Spleen (tissue), 11 donors: ENCODE data around the gene FBXW7. TPM values are rescaled to one million over a fixed set of nuclear protein-coding genes. Genes with fewer than 3 reads are reported as not detected.

Experiments
- DNase-seq: peaks from one replicate; pipeline ENCODE4 v3.0.0-alpha.2; 2020
- H3K27ac ChIP-seq, 8 donors: fragments of 200-600 bp; sonication (generic) in 7 of 8; 1 replicate in 4 of 8; 2 replicates in 4 of 8; pipeline versions ENCODE4 v1.5.0 to v1.8.0; 2016 to 2021; ENCODE audit warnings: inconsistent platforms in 4 of 8, mild to moderate bottlenecking in 4 of 8, moderate library complexity in 1 of 8
- H3K27me3 ChIP-seq, 7 donors: fragments of 200-600 bp; sonication (generic) in 6 of 7; replicated peaks in 1 of 7; 1 replicate in 4 of 7; 2 replicates in 3 of 7; pipeline versions ENCODE4 v1.5.0 to v1.8.0; 2016 to 2021; ENCODE audit warnings: inconsistent platforms in 3 of 7, mild to moderate bottlenecking in 1 of 7
- H3K36me3 ChIP-seq, 6 donors: fragments of 200-600 bp; sonication (generic) in 5 of 6; 1 replicate in 4 of 6; 2 replicates in 2 of 6; pipeline versions ENCODE4 v1.5.0 to v1.8.0; 2016 to 2021; ENCODE audit warnings: inconsistent platforms in 2 of 6
- H3K4me1 ChIP-seq, 6 donors: fragments of 200-600 bp; sonication (generic) in 5 of 6; 1 replicate in 3 of 6; 2 replicates in 3 of 6; pipeline versions ENCODE4 v1.5.0 to v1.8.0; 2016 to 2021; ENCODE audit warnings: inconsistent platforms in 3 of 6
- H3K4me3 ChIP-seq, 8 donors: fragments of 200-600 bp; sonication (generic) in 7 of 8; 1 replicate in 4 of 8; 2 replicates in 4 of 8; pipeline versions ENCODE4 v1.5.0 to v1.8.0; 2016 to 2021; ENCODE audit warnings: inconsistent platforms in 4 of 8, mild to moderate bottlenecking in 4 of 8, moderate library complexity in 2 of 8
- H3K9me3 ChIP-seq, 8 donors: fragments of 200-600 bp; sonication (generic) in 7 of 8; 1 replicate in 4 of 8; 2 replicates in 4 of 8; pipeline versions ENCODE4 v1.5.0 to v1.8.0; 2016 to 2021; ENCODE audit warnings: inconsistent platforms in 4 of 8
- CTCF ChIP-seq, 11 experiments: fragments of 200-600 bp in 7 of 11; fragments of 450-650 bp in 4 of 11; sonication (generic) in 4 of 11; IDR thresholded peaks in 8 of 11; conservative IDR thresholded peaks in 3 of 11; 1 replicate in 7 of 11; 2 replicates in 4 of 11; pipeline versions ENCODE4 v1.4.0 to v1.8.0; 2016 to 2021; ENCODE audit warnings: antibody characterized with exemption in 11 of 11, inconsistent platforms in 4 of 11, mild to moderate bottlenecking in 1 of 11
- POLR2A ChIP-seq, 3 donors: fragments of 450-650 bp; IDR thresholded peaks; one replicate each; pipeline ENCODE4 v1.5.1; 2017; ENCODE audit warnings: antibody characterized with exemption in 3 of 3, mild to moderate bottlenecking in 1 of 3
- POLR2AphosphoS5 ChIP-seq, 3 donors: sonication (generic); formaldehyde crosslinking; IDR thresholded peaks; one replicate each; pipeline ENCODE4 v1.5.1; 2017; ENCODE audit warnings: antibody characterized with exemption in 3 of 3
- WGBS, 5 donors: extraction: QIAGEN DNeasy Blood & Tissue Kit in 3 of 5; methylation state at CpG; one replicate each; pipeline versions ENCODE4 v1.1.5 to v1.1.7; 2013 to 2018; 5-methylcytosine and 5-hydroxymethylcytosine counted together
- intact Hi-C: fragments of 100-400 bp; cut with DNase I; formaldehyde crosslinking; loops from one replicate; pipeline ENCODE4 v1.15.0; 2023; ENCODE audit warnings: low total_unique reads
- polyA plus RNA-seq, 3 donors: library from polyadenylated mRNA; stranded (reverse); fragments of 200-250 nt; gene quantifications; one replicate each; pipeline ENCODE4 v1.2.1, GENCODE V29; 2013
- total RNA-seq, 7 donors: library from RNA; depleted of rRNA in 3 of 7; stranded (reverse); fragments of >200 nt in 3 of 7; fragmentation: NEBNext Ultra II Directional in 4 of 7; extraction: Animal tissue kit (Norgen Biotek cat#: 25700) in 4 of 7; gene quantifications; one replicate each; pipeline versions ENCODE4 v1.1.0 to v1.2.1, GENCODE V29; 2016 to 2021
- donor health status: healthy with polysubstance abuse.
- donor health status: DM: no; HTN: no; CAD: no; lungs with moderate emphysema.
- donor health status: DM: no; HTN: no; CAD: no.
- donor health status: Bipolar disorder and iron deficiency.
- donor health status: healthy.
- donor health status: DM: no; HTN: no; CAD: no.
- donor health status: DM: yes; HTN: yes; CAD: no.

The FBXW7 gene
- total and polyA plus RNA-seq, 10 donors: 11.5 to 140 (median 79.9) TPM

GRCh38 chr4:152431291-152431690 is 104.6 kb downstream of the FBXW7 start:
- DNase-seq: no peak
- intact Hi-C loops: no loop called here
- TF ChIP-seq POLR2A (IDR thresholded peaks at IDR 0.05): no peak
- no peak for TF ChIP-seq POLR2AphosphoS5 (IDR thresholded peaks at IDR 0.05)
- no peak for TF ChIP-seq CTCF (IDR thresholded peaks at IDR 0.05 in 8 of 11, conservative IDR thresholded peaks at IDR 0.05 in 3 of 11)
- Histone ChIP-seq H3K36me3 (peaks cover 0 to 15% (median 0%) of the 10 kb centered on the region in 6 donors), H3K4me1 (peaks cover 0 to 25% (median 5%) of the 10 kb centered on the region in 6 donors), H3K9me3 (no peaks in the 10 kb centered on the region), H3K27ac (no peak overlapping the region), H3K27me3 (no peaks in the 10 kb centered on the region), H3K4me3 (no peak overlapping the region)

GRCh38 chr4:152430507-152430906 is 105.4 kb downstream of the FBXW7 start:
- no peak for DNase-seq
- no peak overlapping the region for H3K27ac ChIP-seq
- H3K27me3 ChIP-seq: no peaks in the 10 kb centered on the region
- intact Hi-C loops: no loop called here
- peaks cover 0 to 29% (median 5%) of the 10 kb centered on the region in 6 donors for H3K4me1 ChIP-seq
- peaks cover 0 to 15% (median 0%) of the 10 kb centered on the region in 6 donors for H3K36me3 ChIP-seq
- no peak overlapping the region for H3K4me3 ChIP-seq
- no peaks in the 10 kb centered on the region for H3K9me3 ChIP-seq
- TF ChIP-seq POLR2AphosphoS5 (IDR thresholded peaks at IDR 0.05): no peak
- TF ChIP-seq CTCF (IDR thresholded peaks at IDR 0.05 in 8 of 11, conservative IDR thresholded peaks at IDR 0.05 in 3 of 11): no peak
- TF ChIP-seq POLR2A (IDR thresholded peaks at IDR 0.05): no peak

DNA sequence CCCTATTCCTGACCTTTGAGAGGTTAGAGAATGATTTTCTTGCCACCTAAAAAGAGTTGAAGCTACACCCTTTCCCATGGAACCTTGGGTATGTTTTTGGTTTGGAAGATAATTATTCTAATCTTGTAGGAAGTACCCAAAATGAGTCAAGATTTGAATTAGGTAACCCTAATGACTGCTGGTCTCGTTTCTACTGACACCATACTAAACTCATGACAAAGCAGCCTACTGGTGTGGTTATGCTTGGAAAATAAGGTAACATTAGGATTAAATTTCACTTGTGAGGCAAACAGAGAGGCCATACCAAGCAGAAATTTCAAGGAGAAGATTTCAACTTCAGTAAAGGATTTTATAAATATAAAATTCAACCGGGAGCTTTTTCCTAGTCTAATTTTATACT is 107.9 kb downstream of the FBXW7 start:
- TF ChIP-seq POLR2AphosphoS5 (IDR thresholded peaks at IDR 0.05) (no peak), CTCF (IDR thresholded peaks at IDR 0.05 in 8 of 11, conservative IDR thresholded peaks at IDR 0.05 in 3 of 11) (no peak), POLR2A (IDR thresholded peaks at IDR 0.05) (no peak)
- intact Hi-C loops: no loop called here
- no peak overlapping the region for H3K4me3 ChIP-seq
- no peaks in the 10 kb centered on the region for H3K27me3 ChIP-seq
- no peak overlapping the region for H3K27ac ChIP-seq
- DNase-seq: no peak
- no peaks in the 10 kb centered on the region for H3K9me3 ChIP-seq
- peaks cover 0 to 15% (median 0%) of the 10 kb centered on the region in 6 donors for H3K36me3 ChIP-seq
- H3K4me1 ChIP-seq: peaks cover 0 to 32% (median 6%) of the 10 kb centered on the region in 6 donors
- 74 to 86% (median 79%) methylated on average over 2 of the region's 2 CpGs for WGBS, 5 donors

DNA sequence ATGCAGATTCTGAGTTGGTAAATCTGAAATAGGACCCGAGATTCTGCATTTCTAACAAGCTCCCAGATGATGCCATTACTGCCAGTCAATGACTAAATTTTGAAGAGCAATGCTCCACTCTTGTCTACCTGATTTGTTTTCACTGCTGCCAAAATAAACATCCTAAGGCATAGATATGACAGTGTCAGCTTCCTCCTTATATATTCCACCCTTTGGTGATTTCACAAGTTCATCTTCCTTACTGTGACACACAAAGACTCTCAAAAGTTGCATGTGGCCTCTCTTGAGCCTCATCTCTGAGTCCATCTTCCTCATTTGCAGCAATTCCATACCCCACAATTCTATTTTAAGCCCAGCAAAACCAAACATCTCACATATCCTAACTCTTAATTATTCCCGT is 110.9 kb downstream of the FBXW7 start:
- peaks cover 0 to 15% (median 0%) of the 10 kb centered on the region in 6 donors for H3K36me3 ChIP-seq
- no peak overlapping the region for H3K27ac ChIP-seq
- no peak overlapping the region for H3K4me3 ChIP-seq
- WGBS, 5 donors: 68 to 89% (median 78%) methylated on average over 2 of the region's 2 CpGs
- no peak for DNase-seq
- peaks cover 0 to 20% (median 7%) of the 10 kb centered on the region in 6 donors for H3K4me1 ChIP-seq
- no peaks in the 10 kb centered on the region for H3K27me3 ChIP-seq
- intact Hi-C loops: no loop called here
- no peaks in the 10 kb centered on the region for H3K9me3 ChIP-seq
- TF ChIP-seq POLR2AphosphoS5 (IDR thresholded peaks at IDR 0.05) (no peak), POLR2A (IDR thresholded peaks at IDR 0.05) (no peak), CTCF (IDR thresholded peaks at IDR 0.05 in 8 of 11, conservative IDR thresholded peaks at IDR 0.05 in 3 of 11) (no peak)
